ENCODE results near the gene CALML3.

GRCh38 chr10:5476918-5477525 lies 47.7 kb upstream of the CALML3 start:
- TF ChIP-seq ZNF879 (CRISPR knock-in tag; IDR thresholded peaks at IDR 0.05) (no peak), ZNF292 (CRISPR knock-in tag; IDR thresholded peaks at IDR 0.05; ENCODE audit: borderline replicate concordance, low read depth) (no peak), AHDC1 (CRISPR knock-in tag; IDR thresholded peaks at IDR 0.05; ENCODE audit: borderline replicate concordance) (no peak), POLR2AphosphoS5 (IDR thresholded peaks at IDR 0.05; ENCODE audit: low read depth, low read length) (no peak), ZNF335 (CRISPR knock-in tag; IDR thresholded peaks at IDR 0.05) (no peak), ZSCAN22 (CRISPR knock-in tag; IDR thresholded peaks at IDR 0.05) (no peak)

All from HepG2 (cell line).